SU-DHL-6 (cell line): Measurements from ENCODE around the gene MATCAP1.

Experiments
- CTCF ChIP-seq: fragments of 200-600 bp; sonication (generic); IDR thresholded peaks from one replicate; pipeline ENCODE4 v1.5.1; 2017; ENCODE audit warnings: antibody characterized with exemption, mild to moderate bottlenecking, low read length, moderate library complexity; ENCODE audit not compliant: insufficient read depth, poor library complexity, severe bottlenecking
- EZH2phosphoT487 ChIP-seq: fragments of 200-600 bp; sonication (generic), shearing (Covaris generic); conservative IDR thresholded peaks from 2 replicates; pipeline ENCODE4 v1.6.1; 2018; ENCODE audit warnings: mild to moderate bottlenecking, antibody characterized with exemption, low read length, moderate library complexity, mixed read lengths

- no peak for TF ChIP-seq CTCF
- no peak for TF ChIP-seq EZH2phosphoT487
Measured at GRCh38 chr16:67228905-67229304, 45.1 kb upstream of the MATCAP1 start.
